GM19463 (cell line): Measurements from ENCODE around the gene CLCN7.

Source experiments
- ATAC-seq: cut with Tn5 transposase; IDR thresholded peaks from one replicate; pipeline ENCODE4 v1.9.1; 2021; ENCODE audit warnings: mild to moderate bottlenecking, moderate library complexity; ENCODE audit not compliant: unreplicated experiment

Gene CLCN7

GRCh38 chr16:1503110-1503955 is 28.5 kb upstream of the CLCN7 start:
- ATAC-seq = no peak

DNA sequence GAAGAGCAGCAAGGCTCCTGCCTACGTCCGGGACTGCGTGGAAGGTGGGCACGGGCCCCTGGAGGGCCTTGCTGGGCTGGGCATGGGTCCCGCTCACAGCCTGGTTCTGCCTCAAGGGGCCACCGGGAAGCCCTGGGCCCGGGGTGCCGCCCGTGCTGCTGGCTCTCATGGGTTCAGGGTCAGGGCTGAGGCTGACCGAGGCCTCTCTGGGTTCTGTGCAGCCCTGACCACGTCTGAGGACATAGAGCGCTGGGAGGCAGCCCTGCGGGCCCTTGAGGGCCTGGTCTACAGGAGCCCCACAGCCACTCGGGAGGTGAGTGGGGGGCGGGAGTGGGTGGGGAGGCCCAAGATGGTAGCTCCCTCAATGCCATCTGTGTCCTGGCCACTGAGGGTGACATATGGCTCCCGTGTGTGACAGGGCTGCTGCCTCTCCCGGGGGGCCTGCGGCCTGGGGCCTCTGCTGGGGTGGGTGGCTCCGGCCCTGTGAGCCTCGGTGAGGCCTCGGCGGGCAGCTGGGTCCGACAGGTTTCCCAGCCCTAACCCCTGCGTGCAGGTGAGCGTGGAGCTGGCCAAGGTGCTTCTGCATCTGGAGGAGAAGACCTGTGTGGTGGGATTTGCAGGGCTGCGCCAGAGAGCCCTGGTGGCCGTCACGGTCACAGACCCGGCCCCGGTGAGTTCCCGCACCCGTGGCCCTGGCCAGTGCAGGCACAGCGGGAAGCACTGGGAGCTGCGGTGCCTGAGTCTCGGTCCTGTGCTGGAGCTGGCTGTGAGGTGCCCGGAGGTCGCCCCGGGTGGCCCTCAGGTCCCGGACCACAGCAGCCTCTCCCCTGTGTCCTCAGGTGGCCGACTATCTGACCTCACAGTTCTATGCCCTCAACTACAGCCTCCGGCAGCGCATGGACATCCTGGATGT is 27.5 kb upstream of the CLCN7 start:
- no peak for ATAC-seq

DNA sequence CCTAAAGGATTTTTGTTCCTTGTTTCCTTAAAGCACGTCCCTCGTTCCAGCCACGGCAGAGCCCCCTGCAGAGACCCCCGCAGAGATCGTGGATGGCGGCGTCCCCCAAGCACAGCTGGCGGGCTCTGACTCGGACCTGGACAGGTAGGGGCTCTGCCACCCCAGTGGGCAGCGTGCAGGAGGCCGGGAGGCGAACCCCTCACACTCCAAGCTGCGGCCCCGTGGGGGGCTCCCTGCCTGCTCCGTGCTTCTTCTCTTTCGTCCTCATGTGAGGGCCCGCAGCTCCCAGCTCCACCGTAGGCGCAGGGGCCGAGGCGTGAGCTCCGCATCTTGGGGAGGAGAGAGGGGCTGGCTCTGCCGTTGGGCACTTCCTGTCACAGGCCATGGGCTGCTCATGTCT is 26.8 kb upstream of the CLCN7 start:
- ATAC-seq = no peak

- ATAC-seq = no peak
Observed at GRCh38 chr16:1500465-1501150, 25.8 kb upstream of the CLCN7 start.

- no peak for ATAC-seq
Observed at GRCh38 chr16:1499756-1500464, 25.1 kb upstream of the CLCN7 start.

DNA sequence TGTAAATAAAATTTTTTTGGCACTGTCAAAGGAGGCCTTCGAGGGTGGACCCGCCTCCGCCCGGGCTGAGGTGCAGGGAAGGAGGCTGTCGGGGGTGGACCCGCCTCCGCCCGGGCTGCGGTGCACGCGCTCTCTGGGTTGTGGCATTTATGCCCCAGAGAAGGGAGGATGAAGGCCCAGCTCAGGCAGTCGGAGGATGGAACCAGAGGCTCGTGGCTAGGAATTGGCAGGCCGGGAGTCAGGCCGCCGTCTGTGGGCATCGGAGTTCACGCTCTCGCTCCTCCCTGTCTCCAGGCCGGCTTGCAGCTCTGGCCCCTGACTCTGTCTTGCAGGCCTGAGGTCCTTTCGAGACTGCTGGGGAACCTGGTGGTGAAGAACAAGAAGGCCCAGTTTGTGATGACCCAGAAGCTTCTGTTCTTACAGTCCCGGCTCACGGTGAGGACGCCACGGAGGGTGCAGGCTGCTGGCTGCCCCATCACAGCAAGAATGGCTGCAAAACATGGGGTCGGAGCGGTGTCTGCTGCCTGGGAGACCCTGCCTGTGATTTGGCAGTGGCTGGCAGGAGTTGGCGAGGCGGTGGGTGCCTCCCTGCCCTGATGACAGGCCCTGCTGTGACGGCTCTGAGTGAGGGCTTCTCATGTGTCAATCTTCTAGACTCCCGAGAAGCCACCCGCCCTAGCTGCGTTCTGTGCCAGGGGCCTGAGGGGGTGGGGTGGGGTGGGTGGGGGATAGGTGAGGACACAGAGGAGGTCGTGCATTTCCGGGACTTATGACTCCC is 24.3 kb upstream of the CLCN7 start:
- ATAC-seq = no peak

- no peak for ATAC-seq
Observed at GRCh38 chr16:1497014-1497598, 22.3 kb upstream of the CLCN7 start.

DNA sequence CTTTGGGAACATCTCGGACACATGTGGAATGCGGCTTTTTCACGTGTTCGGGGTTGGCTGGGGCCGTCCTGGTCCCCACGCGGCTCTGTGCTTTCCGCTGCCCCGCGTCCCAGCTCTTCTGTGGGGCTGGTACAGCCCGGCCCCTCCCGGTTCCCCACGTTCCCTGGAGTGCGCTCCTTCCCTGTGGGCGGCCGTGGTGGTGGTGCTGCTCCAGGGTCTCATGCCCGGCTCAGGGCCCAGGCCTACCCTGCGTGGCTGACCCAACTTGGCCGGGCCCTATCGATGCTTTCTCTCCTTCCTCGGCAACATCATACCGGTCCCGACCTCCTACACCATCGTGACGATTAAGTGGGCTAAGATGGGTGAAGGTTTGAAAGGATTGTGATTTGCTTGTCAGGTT is 21.6 kb upstream of the CLCN7 start:
- ATAC-seq = no peak

- ATAC-seq = no peak
Observed at GRCh38 chr16:1495889-1496262, 21.0 kb upstream of the CLCN7 start.

GRCh38 chr16:1495211-1495888 is 20.5 kb upstream of the CLCN7 start:
- ATAC-seq = no peak

DNA sequence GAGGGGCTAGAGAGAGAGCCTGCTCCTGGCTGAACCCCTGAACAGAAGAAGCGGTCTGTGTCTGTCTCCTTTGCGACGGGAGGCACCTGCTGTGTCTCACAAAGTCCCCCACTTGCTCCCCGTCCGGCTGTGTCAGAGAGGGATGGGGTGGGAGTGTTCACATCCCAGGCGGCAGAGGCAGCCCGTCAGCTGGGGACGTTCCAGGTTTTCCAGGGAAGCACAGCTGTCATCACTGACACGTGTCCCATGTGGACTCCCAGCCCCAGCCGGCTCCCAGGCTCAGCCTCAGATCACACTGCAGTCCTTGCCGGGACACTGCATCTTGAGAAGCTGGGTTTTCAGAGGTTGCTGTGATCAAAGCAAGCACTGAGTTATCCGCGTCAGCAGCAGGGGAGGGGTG is 19.9 kb upstream of the CLCN7 start:
- ATAC-seq = no peak

DNA sequence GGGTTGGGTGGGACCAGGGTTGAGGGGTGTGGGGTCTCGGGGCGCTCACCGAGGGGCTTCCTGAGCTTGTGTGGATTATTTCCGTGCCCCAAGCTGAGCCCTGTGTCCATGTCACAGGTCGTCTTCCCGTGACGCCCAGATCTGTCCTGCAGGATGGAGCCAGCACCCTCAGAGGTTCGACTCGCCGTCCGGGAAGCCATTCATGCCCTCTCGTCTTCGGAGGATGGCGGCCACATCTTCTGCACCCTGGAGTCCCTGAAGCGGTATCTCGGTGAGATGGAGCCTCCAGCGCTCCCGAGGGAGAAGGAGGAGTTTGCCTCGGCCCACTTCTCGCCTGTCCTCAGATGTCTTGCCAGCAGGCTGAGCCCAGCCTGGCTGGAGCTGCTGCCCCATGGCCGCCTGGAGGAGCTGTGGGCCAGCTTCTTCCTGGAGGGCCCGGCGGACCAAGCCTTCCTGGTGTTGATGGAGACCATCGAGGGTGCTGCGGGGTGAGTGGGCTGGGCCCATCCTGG is 19.4 kb upstream of the CLCN7 start:
- no peak for ATAC-seq

GRCh38 chr16:1493746-1494094 is 18.9 kb upstream of the CLCN7 start:
- ATAC-seq = peak; percentile 14

DNA sequence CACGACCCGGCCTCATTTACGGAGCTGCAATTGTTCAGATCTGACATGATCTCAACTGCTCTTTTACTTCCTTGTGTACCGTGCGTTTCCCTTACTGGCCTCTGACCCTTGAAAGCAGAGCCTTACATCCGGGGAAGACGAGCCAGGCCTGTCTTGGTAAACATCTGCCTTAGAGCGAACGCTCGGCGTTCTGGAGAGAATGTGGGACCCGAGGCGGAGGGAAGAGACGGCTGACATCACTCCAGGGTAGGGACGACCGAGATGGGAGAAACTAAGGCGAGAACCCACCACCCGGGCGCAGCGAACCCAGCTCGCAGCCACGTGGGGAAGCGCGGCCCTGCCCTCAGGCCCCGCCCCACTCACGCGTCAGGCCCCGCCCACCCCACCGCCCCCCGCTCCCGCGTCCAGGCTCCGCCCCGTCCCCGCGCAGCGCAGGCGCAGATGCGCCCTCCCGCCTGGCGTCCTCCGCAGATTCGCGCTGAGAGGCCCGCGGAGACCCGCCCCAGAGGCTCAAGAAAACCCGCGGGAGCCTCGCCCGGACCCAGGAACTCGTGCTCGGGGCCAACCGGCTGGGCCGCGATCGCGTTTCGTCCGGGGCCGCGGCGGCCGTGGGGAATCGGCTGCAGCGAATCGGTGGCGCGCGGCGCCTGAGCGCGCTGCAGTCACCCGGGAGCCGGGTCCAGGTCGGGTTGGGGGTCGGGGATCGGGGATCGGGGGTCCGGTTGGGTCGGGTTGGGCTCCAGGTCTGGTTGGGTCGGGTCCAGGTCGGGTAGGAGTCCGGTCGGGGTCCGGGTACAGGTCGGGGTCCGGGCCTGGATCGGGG is 18.3 kb upstream of the CLCN7 start, which contains the start of gene TELO2:
Gene TELO2 (plus strand): TSS at position 438 of the 823 bp plus-strand sequence. CDS start 922 bp downstream, outside the sequence.
- peak; percentile 61 for ATAC-seq

DNA sequence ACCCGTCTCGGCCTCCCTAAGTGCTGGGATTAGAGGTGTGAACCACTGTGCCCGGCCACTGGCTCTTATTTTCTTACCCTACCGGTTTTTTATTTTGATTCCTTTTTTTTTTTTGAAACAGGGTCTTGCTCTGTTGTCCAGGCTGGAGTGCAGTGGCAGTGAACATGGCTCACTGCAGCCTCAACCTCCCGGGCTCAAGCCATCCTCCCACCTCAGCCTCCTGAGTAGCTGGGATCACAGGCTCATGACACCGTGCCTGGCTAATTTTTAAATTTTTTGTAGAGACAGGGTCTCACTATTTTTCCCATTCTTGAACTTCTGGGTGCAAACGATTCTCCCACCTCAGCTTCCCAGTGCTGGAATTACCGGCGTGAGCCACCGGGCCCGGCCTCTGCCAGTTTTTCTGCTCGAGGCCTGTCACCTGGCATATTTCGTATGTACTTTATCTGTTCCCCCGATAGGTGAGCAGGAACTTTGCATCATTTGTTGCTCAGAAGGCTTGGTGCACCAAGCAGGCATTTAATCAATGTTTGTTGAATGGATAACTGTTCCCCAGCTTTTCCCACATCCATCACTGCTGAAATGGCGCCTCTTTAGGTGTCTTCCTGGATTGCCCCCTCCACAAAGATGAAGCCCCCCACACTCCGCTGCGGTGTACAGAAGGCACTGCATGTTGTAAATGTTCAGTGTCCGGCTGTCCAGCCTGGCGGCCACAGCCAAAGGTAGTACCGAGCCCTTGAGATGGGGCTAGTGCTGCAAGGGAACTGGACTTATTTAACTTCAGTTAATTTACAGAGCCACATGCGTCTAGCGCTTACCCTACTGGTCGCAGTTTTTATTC is 17.5 kb upstream of the CLCN7 start:
- no peak for ATAC-seq

- no peak for ATAC-seq
Observed at GRCh38 chr16:1491327-1491726, 16.5 kb upstream of the CLCN7 start.

DNA sequence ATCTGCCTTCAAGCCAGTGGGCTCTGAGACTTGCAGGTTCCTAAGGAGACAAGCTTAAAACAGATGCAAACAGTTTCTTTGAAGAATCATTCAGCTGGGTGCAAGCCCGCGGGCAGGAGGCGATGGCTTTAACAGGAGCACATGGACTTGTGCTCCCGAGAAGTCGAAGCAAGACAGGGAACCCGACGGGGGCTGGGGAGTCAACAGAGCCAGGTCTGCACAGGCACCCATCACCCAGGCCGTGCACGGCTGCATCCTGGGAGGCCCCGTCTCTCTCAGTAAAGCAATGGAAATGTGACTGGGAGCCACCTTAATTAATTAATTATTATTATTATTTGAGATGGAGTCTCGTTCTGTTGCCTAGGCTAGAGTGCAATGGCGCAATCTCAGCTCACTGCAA is 14.2 kb upstream of the CLCN7 start:
- no peak for ATAC-seq
